Lung (tissue), 12 donors: ENCODE measurements around the gene PARD3B. TPM values are rescaled to one million over a fixed set of nuclear protein-coding genes. Genes with fewer than 3 reads are reported as not detected.

Source experiments
- ATAC-seq: fragments of 200-7000 bp; cut with Tn5 transposase; one replicate; pipeline ENCODE4 v1.9.1; 2020; ENCODE audit warnings: moderate number of reproducible peaks; ENCODE audit not compliant: insufficient read depth, low FRiP score
- DNase-seq, 3 donors: peaks; one replicate each; pipeline ENCODE4 v3.0.0-alpha.2; 2013 to 2017
- H3K27ac ChIP-seq, 2 donors: one replicate each; pipeline ENCODE4 v1.5.1; 2013; ENCODE audit warnings: mild to moderate bottlenecking in 2 of 2, moderate library complexity in 2 of 2, control low read depth in 1 of 2, inconsistent platforms in 1 of 2, low read depth in 1 of 2, low read length in 1 of 2
- H3K27me3 ChIP-seq, 3 donors: one replicate each; pipeline ENCODE4 v1.5.1; 2013; ENCODE audit warnings: low read length in 2 of 3; ENCODE audit not compliant: control insufficient read depth in 3 of 3, insufficient read depth in 3 of 3
- H3K36me3 ChIP-seq, 4 donors: one replicate each; pipeline ENCODE4 v1.5.1; 2013; ENCODE audit warnings: low read length in 4 of 4, mild to moderate bottlenecking in 1 of 4, moderate library complexity in 1 of 4; ENCODE audit not compliant: control insufficient read depth in 4 of 4, insufficient read depth in 4 of 4
- H3K4me1 ChIP-seq, 5 donors: one replicate each; pipeline ENCODE4 v1.5.1; 2013; ENCODE audit warnings: low read length in 5 of 5, mild to moderate bottlenecking in 2 of 5, moderate library complexity in 1 of 5; ENCODE audit not compliant: control insufficient read depth in 5 of 5, insufficient read depth in 5 of 5
- H3K4me3 ChIP-seq: one replicate; pipeline ENCODE4 v1.5.1; 2013; ENCODE audit warnings: mild to moderate bottlenecking, control low read depth, moderate library complexity
- H3K9ac ChIP-seq, 2 donors: one replicate each; pipeline ENCODE4 v1.5.1; 2013; ENCODE audit warnings: low read length in 2 of 2, control low read depth in 1 of 2; ENCODE audit not compliant: insufficient read depth in 1 of 2
- H3K9me3 ChIP-seq, 4 donors: one replicate each; pipeline ENCODE4 v1.5.1; 2013; ENCODE audit warnings: low read length in 3 of 4, mild to moderate bottlenecking in 1 of 4, moderate library complexity in 1 of 4; ENCODE audit not compliant: control insufficient read depth in 4 of 4, insufficient read depth in 3 of 4
- WGBS, 2 donors: extraction: QIAGEN DNeasy Blood & Tissue Kit; methylation state at CpG; one replicate each; pipeline ENCODE4 v1.1.7; 2013; 5-methylcytosine and 5-hydroxymethylcytosine counted together
- polyA plus RNA-seq, 2 donors: library from polyadenylated mRNA; stranded (reverse); fragments of 200-250 nt; gene quantifications; one replicate each; pipeline ENCODE4 v1.2.1, GENCODE V29; 2013
- total RNA-seq, 2 donors: library from RNA; depleted of rRNA in 1 of 2; stranded (reverse); fragments of >200 nt in 1 of 2; gene quantifications; one replicate each; pipeline ENCODE4 v1.2.1, GENCODE V29; 2014 to 2021
- TF ChIP-seq, protein P1 (sequence below): IDR thresholded peaks from 2 replicates; pipeline ENCODE4 v1.5.1; 2012; ENCODE audit warnings: mild to moderate bottlenecking; ENCODE audit errors: control extremely low read depth, extremely low read depth
- donor health status: control.
- donor health status: control.
- donor health status: Bipolar disorder and iron deficiency.
- donor health status: healthy.
- donor health status: DM: yes; HTN: yes; CAD: no.

The PARD3B gene
- total and polyA plus RNA-seq, 4 donors: 2.4 to 38.7 (median 17.1) TPM

DNA sequence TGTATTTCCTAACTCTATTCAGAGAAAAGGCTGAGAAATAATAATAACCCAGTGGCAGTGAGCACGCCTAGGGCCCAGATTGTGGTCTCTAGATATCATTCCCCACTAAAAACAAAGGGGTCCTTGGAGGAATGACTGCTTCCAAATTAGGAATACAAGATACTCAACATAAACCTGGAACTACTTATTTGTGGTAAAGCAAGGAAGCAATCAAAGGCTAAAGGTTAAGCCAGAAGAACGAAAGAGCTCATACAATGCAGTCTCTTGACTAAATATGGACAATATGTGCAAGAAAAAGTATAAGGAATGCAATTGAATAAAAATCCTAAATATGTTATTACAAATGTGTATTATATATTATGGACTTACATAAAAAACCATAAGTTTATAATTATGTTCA is 883.5 kb downstream of the PARD3B start:
- TF ChIP-seq, protein P1, sequence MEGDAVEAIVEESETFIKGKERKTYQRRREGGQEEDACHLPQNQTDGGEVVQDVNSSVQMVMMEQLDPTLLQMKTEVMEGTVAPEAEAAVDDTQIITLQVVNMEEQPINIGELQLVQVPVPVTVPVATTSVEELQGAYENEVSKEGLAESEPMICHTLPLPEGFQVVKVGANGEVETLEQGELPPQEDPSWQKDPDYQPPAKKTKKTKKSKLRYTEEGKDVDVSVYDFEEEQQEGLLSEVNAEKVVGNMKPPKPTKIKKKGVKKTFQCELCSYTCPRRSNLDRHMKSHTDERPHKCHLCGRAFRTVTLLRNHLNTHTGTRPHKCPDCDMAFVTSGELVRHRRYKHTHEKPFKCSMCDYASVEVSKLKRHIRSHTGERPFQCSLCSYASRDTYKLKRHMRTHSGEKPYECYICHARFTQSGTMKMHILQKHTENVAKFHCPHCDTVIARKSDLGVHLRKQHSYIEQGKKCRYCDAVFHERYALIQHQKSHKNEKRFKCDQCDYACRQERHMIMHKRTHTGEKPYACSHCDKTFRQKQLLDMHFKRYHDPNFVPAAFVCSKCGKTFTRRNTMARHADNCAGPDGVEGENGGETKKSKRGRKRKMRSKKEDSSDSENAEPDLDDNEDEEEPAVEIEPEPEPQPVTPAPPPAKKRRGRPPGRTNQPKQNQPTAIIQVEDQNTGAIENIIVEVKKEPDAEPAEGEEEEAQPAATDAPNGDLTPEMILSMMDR: no peak
- no peak for DNase-seq
- no peaks in the 10 kb centered on the region for H3K36me3 ChIP-seq
- WGBS, 2 donors: 94 to 95% methylated on average over 2 of the region's 2 CpGs
- H3K9ac ChIP-seq: no peak overlapping the region
- no peak overlapping the region for H3K4me3 ChIP-seq
- no peak for ATAC-seq
- H3K4me1 ChIP-seq: no peaks in the 10 kb centered on the region
- no peaks in the 10 kb centered on the region for H3K9me3 ChIP-seq
- H3K27ac ChIP-seq: no peak overlapping the region
- H3K27me3 ChIP-seq: no peaks in the 10 kb centered on the region

DNA sequence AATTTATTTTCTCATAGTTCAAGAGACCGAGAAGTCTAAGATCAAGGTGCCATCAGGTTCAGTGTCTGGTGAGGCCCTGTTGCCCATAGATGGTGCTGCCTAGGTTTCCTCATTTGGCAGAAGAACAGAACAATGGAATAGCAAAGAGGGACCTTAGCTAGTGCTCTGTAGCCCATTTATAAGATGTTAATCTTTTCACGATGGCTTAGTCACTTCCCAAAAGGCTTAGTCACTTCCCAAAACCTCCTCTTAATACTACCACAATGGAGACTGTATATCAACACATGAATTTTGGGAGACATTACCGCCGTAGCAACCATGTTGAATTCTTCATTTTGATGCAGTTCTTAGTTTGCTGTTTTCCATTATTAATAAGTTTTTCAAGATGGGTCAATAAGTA is 890.7 kb downstream of the PARD3B start:
- Histone ChIP-seq H3K9me3 (peaks cover 0 to 3% (median 0%) of the 10 kb centered on the region in 4 donors), H3K4me1 (peaks cover 0 to 8% (median 0%) of the 10 kb centered on the region in 5 donors), H3K27me3 (no peaks in the 10 kb centered on the region), H3K36me3 (peaks cover 0 to 6% (median 0%) of the 10 kb centered on the region in 4 donors), H3K27ac (no peak overlapping the region), H3K4me3 (no peak overlapping the region), H3K9ac (no peak overlapping the region)
- DNase-seq (no peak), ATAC-seq (no peak)
- 93 to 95% methylated on average over 4 of the region's 4 CpGs for WGBS, 2 donors
- TF ChIP-seq, protein P1: no peak

DNA sequence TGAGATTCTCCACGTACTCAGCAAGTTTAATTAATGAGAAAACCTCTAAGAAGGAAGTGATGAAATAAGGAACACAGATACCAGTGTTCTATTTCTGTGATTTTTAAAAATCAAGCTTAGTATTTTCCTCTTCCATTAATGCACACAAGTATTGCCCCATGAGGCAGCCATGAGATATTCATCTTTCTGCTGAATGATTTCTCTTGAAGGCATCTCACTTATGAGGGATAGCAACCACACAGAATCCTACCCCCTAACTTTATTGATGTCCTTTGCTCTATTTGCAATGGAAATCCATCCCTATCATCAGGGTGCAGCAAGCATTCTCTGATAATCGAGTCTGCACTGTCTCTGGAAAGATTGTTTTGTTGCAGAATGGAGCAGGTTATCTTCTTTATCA is 893.0 kb downstream of the PARD3B start:
- peaks cover 0 to 8% (median 0%) of the 10 kb centered on the region in 5 donors for H3K4me1 ChIP-seq
- no peak overlapping the region for H3K4me3 ChIP-seq
- peaks cover 0 to 3% (median 1%) of the 10 kb centered on the region in 4 donors for H3K9me3 ChIP-seq
- TF ChIP-seq, protein P1: no peak
- ATAC-seq (no peak), DNase-seq (no peak)
- H3K27ac ChIP-seq: no peak overlapping the region
- no peaks in the 10 kb centered on the region for H3K27me3 ChIP-seq
- H3K9ac ChIP-seq: no peak overlapping the region
- peaks cover 0 to 7% (median 0%) of the 10 kb centered on the region in 4 donors for H3K36me3 ChIP-seq
- 61 to 68% methylated on average over 2 of the region's 2 CpGs for WGBS, 2 donors

DNA sequence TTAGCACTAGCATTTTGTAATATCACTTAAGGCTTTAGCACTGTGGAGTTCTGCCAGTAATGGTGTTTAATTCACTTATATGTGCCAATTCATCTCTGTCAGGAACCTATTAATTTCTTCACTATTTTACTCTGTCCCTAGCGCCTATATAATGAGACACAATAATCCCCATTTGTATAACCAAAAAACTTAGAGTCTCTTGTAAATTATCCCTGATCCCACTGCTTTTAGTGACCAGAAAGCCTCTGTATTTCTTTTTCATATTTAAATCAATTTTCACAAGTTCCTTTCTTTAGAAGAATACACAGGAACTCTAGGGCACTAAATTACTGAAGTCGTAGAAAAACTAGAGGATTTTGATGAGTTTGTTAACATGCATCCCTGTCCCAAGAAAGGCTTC is 894.3 kb downstream of the PARD3B start:
- 92 to 95% methylated on average over 2 of the region's 2 CpGs for WGBS, 2 donors
- H3K4me3 ChIP-seq: no peak overlapping the region

More for the DNA sequence above, 894.3 kb downstream of the PARD3B start:
- Histone ChIP-seq H3K4me1 (peaks cover 0 to 8% (median 0%) of the 10 kb centered on the region in 5 donors), H3K9me3 (peaks cover 0 to 7% (median 1%) of the 10 kb centered on the region in 4 donors), H3K27me3 (no peaks in the 10 kb centered on the region), H3K36me3 (peaks cover 0 to 7% (median 0%) of the 10 kb centered on the region in 4 donors), H3K27ac (no peak overlapping the region), H3K9ac (no peak overlapping the region)
- ATAC-seq (no peak), DNase-seq (no peak)
- TF ChIP-seq, protein P1: no peak
